HG02943 (cell line): ENCODE results near the gene DIPK1A.

Source experiments
- ATAC-seq: cut with Tn5 transposase; IDR thresholded peaks from one replicate; pipeline ENCODE4 v1.9.1; 2021; ENCODE audit warnings: mild to moderate bottlenecking, low read depth, moderate library complexity; ENCODE audit not compliant: unreplicated experiment

DIPK1A gene

GRCh38 chr1:92844439-92844838 lies 116.8 kb downstream of the DIPK1A start:
- no peak for ATAC-seq

- ATAC-seq: no peak
Measured at GRCh38 chr1:92843429-92844352, 117.6 kb downstream of the DIPK1A start.

GRCh38 chr1:92843046-92843423 lies 118.2 kb downstream of the DIPK1A start:
- no peak for ATAC-seq

GRCh38 chr1:92842082-92843045 lies 118.9 kb downstream of the DIPK1A start:
- no peak for ATAC-seq

GRCh38 chr1:92840600-92840999 lies 120.7 kb downstream of the DIPK1A start:
- ATAC-seq: no peak

- ATAC-seq: no peak
Measured at GRCh38 chr1:92839442-92839841, 121.8 kb downstream of the DIPK1A start.

- no peak for ATAC-seq
Measured at GRCh38 chr1:92838519-92838918, 122.7 kb downstream of the DIPK1A start.

GRCh38 chr1:92837062-92837461 lies 124.2 kb downstream of the DIPK1A start:
- no peak for ATAC-seq

GRCh38 chr1:92834617-92835016 lies 126.6 kb downstream of the DIPK1A start:
- ATAC-seq: no peak

- no peak for ATAC-seq
Measured at GRCh38 chr1:92833840-92834239, 127.4 kb downstream of the DIPK1A start.

- peak; percentile 6 for ATAC-seq
Measured at GRCh38 chr1:92832537-92833114, 128.6 kb downstream of the DIPK1A start.

- peak; percentile 90 for ATAC-seq
Measured at GRCh38 chr1:92831762-92832536, 129.3 kb downstream of the DIPK1A start, which contains the start of gene RPL5. Gene RPL5 (plus strand): TSS chr1:92832040. CDS start chr1:92832115, 75 bp downstream.

GRCh38 chr1:92831368-92831761 lies 129.9 kb downstream of the DIPK1A start:
- ATAC-seq: no peak

- ATAC-seq: no peak
Measured at GRCh38 chr1:92826792-92827191, 134.5 kb downstream of the DIPK1A start.

- no peak for ATAC-seq
Measured at GRCh38 chr1:92822879-92823278, 138.4 kb downstream of the DIPK1A start.

- ATAC-seq: no peak
Measured at GRCh38 chr1:92820551-92820950, 140.7 kb downstream of the DIPK1A start.

- no peak for ATAC-seq
Measured at GRCh38 chr1:92820024-92820423, 141.2 kb downstream of the DIPK1A start.

GRCh38 chr1:92817986-92818764 lies 143.1 kb downstream of the DIPK1A start:
- no peak for ATAC-seq

GRCh38 chr1:92817137-92817697 lies 144.0 kb downstream of the DIPK1A start:
- ATAC-seq: no peak
